Measurements from ENCODE around the gene FGD3. TPM values are rescaled to one million over a fixed set of nuclear protein-coding genes. Genes with fewer than 3 reads are reported as not detected.

FGD3 gene
- total RNA-seq, 1 experiment from 2014 or later: 26.6 TPM

DNA sequence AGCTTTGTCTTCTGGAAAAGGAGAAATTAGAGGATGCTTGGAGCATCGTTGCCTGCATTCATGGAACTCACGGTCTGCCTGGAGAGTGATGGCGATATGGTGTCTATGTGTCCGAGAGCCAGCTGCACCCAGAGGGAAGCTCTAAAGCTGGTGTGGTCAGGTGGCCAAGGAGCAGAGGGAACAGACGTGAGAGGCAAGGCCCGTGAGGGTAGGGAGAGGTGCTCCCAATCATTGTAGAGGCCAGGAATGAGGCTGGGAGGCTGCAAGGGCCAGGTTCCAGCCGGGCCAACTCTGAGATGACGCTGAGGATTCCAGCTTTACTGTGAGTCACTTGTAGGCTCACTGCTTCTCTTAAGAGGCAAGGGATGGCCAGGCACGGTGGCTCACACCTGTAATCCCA lies 7.6 kb downstream of the FGD3 start:
- intact Hi-C loops (cut with micrococcal nuclease; ENCODE audit: unreplicated experiment): no loop called here
- no peak for DNase-seq
- Histone ChIP-seq H3K36me3 (ENCODE audit: control insufficient read depth, insufficient read depth, low read length) (no peaks in the 10 kb centered on the region), H3K4me1 (no peaks in the 10 kb centered on the region), H3K27me3 (replicated peaks; ENCODE audit: control insufficient read depth, insufficient read depth, low read length) (no peaks in the 10 kb centered on the region), H3K4me3 (ENCODE audit: low read depth, low read length) (no peak overlapping the region), H3K9me3 (no peaks in the 10 kb centered on the region)
- Mint-ChIP-seq H3K27ac (ENCODE audit: unreplicated experiment) (no peak overlapping the region), H3K36me3 (ENCODE audit: insufficient read depth, unreplicated experiment) (no peaks in the 10 kb centered on the region), H3K27me3 (ENCODE audit: insufficient read depth, unreplicated experiment) (no peaks in the 10 kb centered on the region), H3K4me1 (ENCODE audit: low read depth, unreplicated experiment) (no peaks in the 10 kb centered on the region), H3K9me3 (ENCODE audit: unreplicated experiment) (no peaks in the 10 kb centered on the region), H3K4me3 (ENCODE audit: unreplicated experiment) (no peak overlapping the region)
- TF ChIP-seq, protein P1, sequence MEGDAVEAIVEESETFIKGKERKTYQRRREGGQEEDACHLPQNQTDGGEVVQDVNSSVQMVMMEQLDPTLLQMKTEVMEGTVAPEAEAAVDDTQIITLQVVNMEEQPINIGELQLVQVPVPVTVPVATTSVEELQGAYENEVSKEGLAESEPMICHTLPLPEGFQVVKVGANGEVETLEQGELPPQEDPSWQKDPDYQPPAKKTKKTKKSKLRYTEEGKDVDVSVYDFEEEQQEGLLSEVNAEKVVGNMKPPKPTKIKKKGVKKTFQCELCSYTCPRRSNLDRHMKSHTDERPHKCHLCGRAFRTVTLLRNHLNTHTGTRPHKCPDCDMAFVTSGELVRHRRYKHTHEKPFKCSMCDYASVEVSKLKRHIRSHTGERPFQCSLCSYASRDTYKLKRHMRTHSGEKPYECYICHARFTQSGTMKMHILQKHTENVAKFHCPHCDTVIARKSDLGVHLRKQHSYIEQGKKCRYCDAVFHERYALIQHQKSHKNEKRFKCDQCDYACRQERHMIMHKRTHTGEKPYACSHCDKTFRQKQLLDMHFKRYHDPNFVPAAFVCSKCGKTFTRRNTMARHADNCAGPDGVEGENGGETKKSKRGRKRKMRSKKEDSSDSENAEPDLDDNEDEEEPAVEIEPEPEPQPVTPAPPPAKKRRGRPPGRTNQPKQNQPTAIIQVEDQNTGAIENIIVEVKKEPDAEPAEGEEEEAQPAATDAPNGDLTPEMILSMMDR (IDR thresholded peaks at IDR 0.05; ENCODE audit: insufficient read depth in 1 of 2, low read depth in 1 of 2, low read length in 1 of 2, severe bottlenecking in 1 of 2, unreplicated experiment in 1 of 2): no peak
- ChIA-PET CTCF (no interaction called here), POLR2A (no interaction called here)
- no TSS peak for BruUV-seq (replicated peaks)

DNA sequence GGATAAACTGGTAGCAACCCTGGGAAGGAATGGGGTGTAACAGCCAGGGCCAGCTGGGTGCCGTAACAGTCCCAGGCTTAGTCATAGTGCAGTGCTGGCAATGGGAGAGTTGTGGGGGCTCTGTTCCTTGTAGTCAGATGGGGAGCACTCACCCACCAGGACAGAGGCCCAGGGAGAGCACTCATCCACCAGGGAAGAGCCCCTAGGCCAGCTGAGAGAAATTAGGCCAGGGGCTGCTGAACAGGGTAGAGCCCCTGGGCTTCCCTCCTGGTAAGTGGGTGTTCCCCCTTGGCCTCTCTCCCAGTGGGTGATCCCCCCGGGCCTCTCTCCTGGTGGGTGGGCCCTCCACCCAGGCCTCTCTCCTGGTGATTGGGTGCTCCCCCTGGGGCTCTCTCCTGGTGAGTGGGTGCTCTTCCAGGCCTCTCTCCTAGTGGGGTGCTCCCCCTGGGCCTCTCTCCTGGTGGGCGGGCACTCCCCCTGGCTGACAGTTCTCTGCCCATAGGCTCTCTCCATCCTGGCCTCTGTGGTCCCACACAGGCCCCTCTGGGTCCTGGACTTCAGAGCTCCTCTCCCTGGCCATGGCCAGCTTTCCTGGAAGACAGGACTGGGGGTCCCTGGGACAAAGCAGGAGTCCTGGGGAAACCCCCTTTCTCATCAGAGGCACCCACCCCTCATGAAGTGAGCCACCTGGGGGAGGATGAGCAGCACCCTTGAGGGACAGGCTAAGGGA lies 13.4 kb downstream of the FGD3 start:
- H3K27me3 Mint-ChIP-seq (ENCODE audit: insufficient read depth, unreplicated experiment): no peaks in the 10 kb centered on the region
- no peak overlapping the region for H3K4me3 Mint-ChIP-seq (ENCODE audit: unreplicated experiment)
- TF ChIP-seq, protein P1 (IDR thresholded peaks at IDR 0.05; ENCODE audit: insufficient read depth in 1 of 2, low read depth in 1 of 2, low read length in 1 of 2, severe bottlenecking in 1 of 2, unreplicated experiment in 1 of 2): no peak
- no peak overlapping the region for H3K4me3 ChIP-seq (ENCODE audit: low read depth, low read length)
- H3K4me1 Mint-ChIP-seq (ENCODE audit: low read depth, unreplicated experiment): peaks cover 3% of the 10 kb centered on the region
- H3K36me3 Mint-ChIP-seq (ENCODE audit: insufficient read depth, unreplicated experiment): peaks cover 4% of the 10 kb centered on the region
- H3K9me3 ChIP-seq: no peaks in the 10 kb centered on the region
- BruUV-seq (replicated peaks): no TSS peak
- no peak for DNase-seq
- ChIA-PET CTCF (no interaction called here), POLR2A (no interaction called here)
- no peaks in the 10 kb centered on the region for H3K27me3 ChIP-seq (replicated peaks; ENCODE audit: control insufficient read depth, insufficient read depth, low read length)
- no peak overlapping the region for H3K27ac Mint-ChIP-seq (ENCODE audit: unreplicated experiment)
- H3K36me3 ChIP-seq (ENCODE audit: control insufficient read depth, insufficient read depth, low read length): no peaks in the 10 kb centered on the region
- H3K9me3 Mint-ChIP-seq (ENCODE audit: unreplicated experiment): no peaks in the 10 kb centered on the region
- intact Hi-C loops (cut with micrococcal nuclease; ENCODE audit: unreplicated experiment): no loop called here
- peaks cover 9% of the 10 kb centered on the region; the same call in 1 of the 2 replicates for H3K4me1 ChIP-seq

DNA sequence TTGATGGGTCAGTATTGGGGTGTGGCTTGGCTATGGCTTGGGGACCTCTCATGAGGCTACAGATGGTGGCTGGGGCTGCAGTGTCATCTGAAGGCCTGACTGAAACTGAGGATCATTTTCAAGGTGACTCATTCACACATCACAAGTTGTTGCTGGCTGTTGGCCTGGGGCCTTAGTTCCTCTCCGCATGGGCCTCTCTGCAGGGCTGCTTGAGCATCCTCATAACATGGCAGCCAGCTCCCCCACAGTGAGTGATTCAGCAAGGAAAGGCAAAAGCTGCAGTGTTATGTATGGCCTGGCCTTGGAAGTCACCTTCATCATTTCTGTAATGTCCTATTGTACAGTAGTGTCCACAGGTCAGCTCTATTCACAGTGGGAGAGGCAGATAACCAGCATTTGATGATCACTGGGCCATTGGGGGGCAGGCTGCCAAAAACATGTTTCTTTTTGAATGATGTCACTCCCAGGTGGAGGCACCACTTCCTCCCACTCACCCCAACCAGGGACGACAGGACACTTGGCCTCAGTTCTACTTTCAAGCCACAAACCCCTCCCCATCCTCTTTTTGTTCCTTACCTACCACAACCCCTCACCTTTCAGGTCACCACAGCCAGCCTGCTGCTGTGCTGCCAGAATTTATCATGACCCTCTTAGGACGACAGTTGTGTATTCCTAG lies 14.4 kb downstream of the FGD3 start:
- Mint-ChIP-seq H3K27ac (ENCODE audit: unreplicated experiment) (no peak overlapping the region), H3K36me3 (ENCODE audit: insufficient read depth, unreplicated experiment) (peaks cover 4% of the 10 kb centered on the region)
- POLR2A ChIA-PET: no interaction called here

More for the DNA sequence above, 14.4 kb downstream of the FGD3 start:
- H3K9me3 ChIP-seq: no peaks in the 10 kb centered on the region
- intact Hi-C loops (cut with micrococcal nuclease; ENCODE audit: unreplicated experiment): no loop called here
- TF ChIP-seq, protein P1 (IDR thresholded peaks at IDR 0.05; ENCODE audit: insufficient read depth in 1 of 2, low read depth in 1 of 2, low read length in 1 of 2, severe bottlenecking in 1 of 2, unreplicated experiment in 1 of 2): no peak
- H3K36me3 ChIP-seq (ENCODE audit: control insufficient read depth, insufficient read depth, low read length): no peaks in the 10 kb centered on the region
- no TSS peak for BruUV-seq (replicated peaks)
- H3K27me3 ChIP-seq (replicated peaks; ENCODE audit: control insufficient read depth, insufficient read depth, low read length): no peaks in the 10 kb centered on the region
- H3K4me3 ChIP-seq (ENCODE audit: low read depth, low read length): no peak overlapping the region
- CTCF ChIA-PET: no interaction called here
- no peaks in the 10 kb centered on the region for H3K9me3 Mint-ChIP-seq (ENCODE audit: unreplicated experiment)
- H3K4me1 ChIP-seq: peaks cover 10% of the 10 kb centered on the region; the same call in 1 of the 2 replicates
- no peak for DNase-seq
- H3K4me3 Mint-ChIP-seq (ENCODE audit: unreplicated experiment): no peak overlapping the region
- H3K4me1 Mint-ChIP-seq (ENCODE audit: low read depth, unreplicated experiment): peaks cover 5% of the 10 kb centered on the region
- H3K27me3 Mint-ChIP-seq (ENCODE audit: insufficient read depth, unreplicated experiment): no peaks in the 10 kb centered on the region
